Fibroblast of villous mesenchyme (primary cell): ENCODE measurements around the gene ERICH2. TPM values are rescaled to one million over a fixed set of nuclear protein-coding genes. Genes with fewer than 3 reads are reported as not detected.

Experiments
- DNase-seq: peaks from one replicate; pipeline ENCODE4 v3.0.0-alpha.2; 2010; ENCODE audit warnings: low read depth
- H3K4me3 ChIP-seq: 2 replicates; pipeline ENCODE4 v1.5.1; 2011; ENCODE audit warnings: low read depth, mild to moderate bottlenecking, low read length
- total RNA-seq: library from RNA; depleted of rRNA; stranded (reverse); fragments of >200 nt; gene quantifications from 2 replicates; pipeline ENCODE4 v1.2.3, GENCODE V29; 2012
- TF ChIP-seq, protein P1 (sequence below): IDR thresholded peaks from 2 replicates; pipeline ENCODE4 v1.5.1; 2012; ENCODE audit warnings: low read depth, mild to moderate bottlenecking, low read length; ENCODE audit not compliant: insufficient read depth

ERICH2 gene
- total RNA-seq, 1 donor: not detected

- TF ChIP-seq, protein P1, sequence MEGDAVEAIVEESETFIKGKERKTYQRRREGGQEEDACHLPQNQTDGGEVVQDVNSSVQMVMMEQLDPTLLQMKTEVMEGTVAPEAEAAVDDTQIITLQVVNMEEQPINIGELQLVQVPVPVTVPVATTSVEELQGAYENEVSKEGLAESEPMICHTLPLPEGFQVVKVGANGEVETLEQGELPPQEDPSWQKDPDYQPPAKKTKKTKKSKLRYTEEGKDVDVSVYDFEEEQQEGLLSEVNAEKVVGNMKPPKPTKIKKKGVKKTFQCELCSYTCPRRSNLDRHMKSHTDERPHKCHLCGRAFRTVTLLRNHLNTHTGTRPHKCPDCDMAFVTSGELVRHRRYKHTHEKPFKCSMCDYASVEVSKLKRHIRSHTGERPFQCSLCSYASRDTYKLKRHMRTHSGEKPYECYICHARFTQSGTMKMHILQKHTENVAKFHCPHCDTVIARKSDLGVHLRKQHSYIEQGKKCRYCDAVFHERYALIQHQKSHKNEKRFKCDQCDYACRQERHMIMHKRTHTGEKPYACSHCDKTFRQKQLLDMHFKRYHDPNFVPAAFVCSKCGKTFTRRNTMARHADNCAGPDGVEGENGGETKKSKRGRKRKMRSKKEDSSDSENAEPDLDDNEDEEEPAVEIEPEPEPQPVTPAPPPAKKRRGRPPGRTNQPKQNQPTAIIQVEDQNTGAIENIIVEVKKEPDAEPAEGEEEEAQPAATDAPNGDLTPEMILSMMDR: no peak
- H3K4me3 ChIP-seq: peak within 1 kb of the TSS; percentile 35
- peak; percentile 36 for DNase-seq
Measured at GRCh38 chr2:170816504-170817092, 46.4 kb downstream of the ERICH2 start, which contains the start of gene GAD1. TSS of gene GAD1 (plus strand) at chr2:170816887. CDS start at chr2:170818592, 1,705 bp downstream.

DNA sequence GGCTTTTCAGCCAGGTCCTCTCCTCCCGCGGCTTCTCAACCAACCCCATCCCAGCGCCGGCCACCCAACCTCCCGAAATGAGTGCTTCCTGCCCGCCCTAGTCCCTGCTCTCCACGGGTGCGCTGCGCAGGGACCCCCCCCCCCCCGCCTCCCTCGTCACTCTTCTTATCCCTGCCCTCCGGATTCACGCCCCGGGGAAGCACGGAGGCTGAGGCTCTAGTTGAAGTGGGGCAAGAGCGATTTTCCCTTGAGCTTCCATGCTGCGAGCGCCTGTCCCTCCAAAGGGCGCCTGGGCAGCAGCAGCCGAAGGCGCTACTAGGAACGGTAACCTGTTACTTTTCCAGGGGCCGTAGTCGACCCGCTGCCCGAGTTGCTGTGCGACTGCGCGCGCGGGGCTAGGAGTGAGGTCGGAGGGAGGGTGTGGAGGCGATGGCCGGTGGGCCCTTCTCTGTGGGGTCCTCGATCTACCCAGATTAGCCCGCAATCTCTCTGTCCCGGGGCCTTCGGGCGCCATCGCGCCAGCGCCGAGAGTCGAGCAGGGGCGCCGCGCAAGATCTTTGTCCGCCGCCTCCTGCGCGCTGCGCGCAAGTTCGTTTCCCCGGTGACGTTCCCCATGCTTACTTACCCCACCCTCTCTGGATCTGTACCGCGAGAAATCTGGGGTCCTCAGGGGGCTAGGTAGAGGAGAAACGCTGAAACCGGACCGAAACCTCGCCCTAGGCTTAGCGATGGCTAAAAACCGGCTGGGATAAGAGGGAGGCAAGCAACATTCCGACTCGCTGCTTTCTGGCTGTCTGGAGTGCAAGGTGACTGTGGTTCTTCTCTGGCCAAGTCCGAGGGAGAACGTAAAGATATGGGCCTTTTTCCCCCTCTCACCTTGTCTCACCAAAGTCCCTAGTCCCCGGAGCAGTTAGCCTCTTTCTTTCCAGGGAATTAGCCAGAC is 47.2 kb downstream of the ERICH2 start:
- TF ChIP-seq, protein P1: no peak
- H3K4me3 ChIP-seq: peak overlapping the region; percentile 35
- DNase-seq: peak; percentile 18

DNA sequence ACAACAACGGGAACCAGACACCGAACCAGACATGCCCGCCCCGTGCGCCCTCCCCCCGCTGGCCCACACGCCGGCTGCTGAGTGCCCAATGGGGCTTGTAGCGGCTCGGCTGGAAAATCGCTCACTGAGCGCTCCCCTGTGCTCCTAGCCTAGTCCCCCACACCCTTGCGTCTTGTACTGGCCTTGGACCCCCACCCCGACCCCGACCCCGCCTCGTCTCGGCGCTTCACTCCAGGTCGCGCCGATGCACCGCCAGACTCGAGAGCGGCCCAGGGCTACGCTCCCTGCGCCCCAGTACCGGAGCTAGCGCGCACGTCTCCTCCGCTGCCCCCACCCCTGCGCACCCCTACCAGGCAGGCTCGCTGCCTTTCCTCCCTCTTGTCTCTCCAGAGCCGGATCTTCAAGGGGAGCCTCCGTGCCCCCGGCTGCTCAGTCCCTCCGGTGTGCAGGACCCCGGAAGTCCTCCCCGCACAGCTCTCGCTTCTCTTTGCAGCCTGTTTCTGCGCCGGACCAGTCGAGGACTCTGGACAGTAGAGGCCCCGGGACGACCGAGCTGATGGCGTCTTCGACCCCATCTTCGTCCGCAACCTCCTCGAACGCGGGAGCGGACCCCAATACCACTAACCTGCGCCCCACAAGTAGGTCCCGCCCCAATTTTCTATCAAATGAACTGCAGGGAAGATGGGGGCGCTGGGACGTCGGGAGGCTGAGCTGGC is 48.0 kb downstream of the ERICH2 start:
- no peak for DNase-seq
- TF ChIP-seq, protein P1: no peak

GRCh38 chr2:170818752-170819470 is 48.7 kb downstream of the ERICH2 start:
- H3K4me3 ChIP-seq: no peak overlapping the region

More for the DNA sequence above, 48.0 kb downstream of the ERICH2 start:
- H3K4me3 ChIP-seq: no peak overlapping the region

DNA sequence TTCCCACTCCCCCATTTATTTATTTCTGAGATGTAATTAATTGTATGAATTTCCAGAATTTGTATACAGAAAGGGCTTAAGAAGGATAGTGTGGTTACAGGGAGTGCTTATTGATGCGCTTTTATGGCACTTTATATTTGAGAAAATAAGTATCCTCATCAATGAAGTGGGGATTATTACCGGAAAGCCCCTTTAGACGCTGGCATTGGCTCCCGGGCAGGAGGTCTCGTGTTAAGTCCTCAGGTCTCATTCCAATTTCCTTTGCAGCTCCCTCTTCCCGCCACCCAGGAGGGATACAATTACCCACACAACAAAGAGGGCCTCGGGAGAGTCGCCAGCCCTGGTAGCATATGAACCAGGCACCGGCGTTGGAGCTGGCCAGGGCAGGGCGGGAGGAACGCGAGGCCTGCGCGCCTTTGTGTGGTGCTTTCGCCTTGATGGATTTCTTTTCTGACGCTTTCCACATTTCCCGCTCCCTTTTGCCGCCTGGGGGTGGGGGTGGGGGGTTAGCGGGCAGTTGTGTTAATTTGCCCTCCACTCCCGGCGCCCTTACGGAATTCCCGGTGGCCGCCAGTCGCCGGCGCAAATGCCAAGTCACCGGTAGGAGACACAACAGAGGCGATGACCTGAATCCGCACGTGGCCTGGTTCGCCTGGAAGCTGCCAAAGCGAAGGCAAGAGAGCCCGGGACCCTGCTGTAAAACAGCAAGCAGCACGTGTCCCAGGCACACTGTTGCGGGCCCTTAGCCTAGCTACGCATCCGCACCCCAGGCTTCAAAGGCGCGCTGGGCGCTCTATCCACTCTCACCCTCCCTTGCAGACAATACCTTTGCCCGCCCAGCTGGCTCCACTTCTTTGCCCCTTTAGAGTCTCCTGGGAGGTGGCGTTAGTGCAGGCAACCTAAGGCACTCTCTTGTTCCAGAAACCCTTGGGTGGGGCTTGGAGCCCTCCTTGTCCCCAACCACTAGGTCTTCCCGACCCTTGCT is 49.8 kb downstream of the ERICH2 start:
- no peak overlapping the region for H3K4me3 ChIP-seq
- no peak for DNase-seq
- TF ChIP-seq, protein P1: no peak

More at GRCh38 chr2:170818752-170819470, 48.7 kb downstream of the ERICH2 start:
- DNase-seq: no peak
- TF ChIP-seq, protein P1: no peak
